Stimulated activated effector memory CD8-positive, alpha-beta T cell treated with anti-CD3 and anti-CD28 coated beads, Interleukin-12 subunit alpha, Interleukin-12 subunit beta, amount 100 ng/mL, for 72 hours (primary cell): ENCODE data around the gene ANO10.
A peak's percentile ranks its signal among the peaks of the same experiment; 100 is the strongest.
"Not testable (repeated sequence)": the region's sequence is repeated elsewhere in the genome, so short reads cannot be mapped to it uniquely, and the experiment has no call there.

Experiments
- ATAC-seq: fragments of 150-1000 bp; cut with Tn5 transposase; 2 replicates; pipeline ENCODE4 v1.10.0; 2021
- DNase-seq, 2 donors: peaks; one replicate each; pipeline ENCODE4 v3.0.0; 2021 to 2022; ENCODE audit warnings: low spot score in 2 of 2
- H3K27ac Mint-ChIP-seq: one replicate; pipeline ENCODE4 v1.8.0; 2022; ENCODE audit warnings: mild to moderate bottlenecking, mixed read lengths
- H3K36me3 Mint-ChIP-seq: one replicate; pipeline ENCODE4 v1.8.0; 2022; ENCODE audit warnings: mild to moderate bottlenecking, mixed read lengths
- H3K4me1 Mint-ChIP-seq: one replicate; pipeline ENCODE4 v1.8.0; 2022; ENCODE audit warnings: mixed read lengths
- H3K4me3 Mint-ChIP-seq: one replicate; pipeline ENCODE4 v1.8.0; 2022; ENCODE audit warnings: mild to moderate bottlenecking, mixed read lengths
- H3K9me3 Mint-ChIP-seq: one replicate; pipeline ENCODE4 v1.8.0; 2022; ENCODE audit warnings: mixed read lengths

The ANO10 gene

DNA sequence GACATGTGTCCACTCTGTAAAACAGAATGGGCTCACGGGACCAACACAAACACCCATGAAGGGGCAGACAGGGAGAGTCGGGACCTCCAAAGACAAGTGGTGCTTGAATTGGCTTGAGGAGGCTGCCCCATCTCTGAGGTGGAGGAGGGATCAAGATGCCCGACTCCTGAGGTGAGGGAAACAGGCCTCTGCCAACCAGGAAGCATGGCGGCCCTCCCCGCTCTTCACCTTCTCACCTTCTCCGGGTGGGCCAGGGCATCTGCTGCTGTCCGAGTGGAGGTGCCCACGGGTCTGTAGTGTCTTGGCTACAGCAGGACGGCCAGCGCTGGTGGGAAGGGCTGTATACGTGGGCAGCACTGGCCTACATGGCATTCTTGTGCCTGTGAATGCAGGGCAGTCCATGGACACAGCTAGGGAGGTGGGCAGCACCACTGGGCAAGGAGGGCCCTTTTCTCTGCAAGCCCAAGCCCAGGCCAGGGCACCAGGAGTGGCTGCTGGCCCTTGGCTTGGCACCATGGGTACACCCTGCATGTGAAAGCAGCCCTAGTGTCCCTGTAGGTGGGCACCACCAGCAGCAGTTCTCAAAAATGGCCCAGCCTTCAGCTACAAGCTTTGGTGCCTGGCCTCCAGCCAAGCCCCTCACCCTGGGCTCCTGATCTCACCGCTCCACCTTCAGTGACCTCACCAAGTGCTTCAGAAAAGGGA, 256.1 kb downstream of the ANO10 start:
- Mint-ChIP-seq H3K9me3 (no peaks in the 10 kb centered on the region), H3K27ac (peak overlapping the region; percentile 17), H3K36me3 (no peaks in the 10 kb centered on the region), H3K4me3 (no peak overlapping the region), H3K4me1 (peaks cover 24% of the 10 kb centered on the region)
- ATAC-seq (no peak), DNase-seq (peak in 1 of 2 donors; percentile 44)

DNA sequence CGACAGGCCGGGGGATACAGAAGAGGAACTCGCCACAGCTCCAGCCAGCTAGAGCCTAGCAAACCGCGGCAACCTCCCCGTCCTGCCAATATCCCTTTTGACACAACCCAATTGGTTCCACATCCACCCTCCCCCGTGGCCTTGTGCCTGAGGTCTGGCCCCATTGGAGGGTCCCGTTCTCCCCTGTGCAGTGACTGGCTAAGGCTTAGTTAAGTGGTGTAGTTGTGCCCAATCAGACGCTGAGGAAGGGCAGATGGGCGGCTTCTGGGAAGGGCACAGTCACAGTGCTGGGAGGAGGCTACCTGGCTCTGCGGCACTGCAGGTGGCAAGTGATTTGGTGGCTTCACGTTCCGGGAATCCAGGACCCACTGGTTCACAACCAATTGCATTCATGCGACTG, 256.9 kb downstream of the ANO10 start:
- Mint-ChIP-seq H3K9me3 (no peaks in the 10 kb centered on the region), H3K36me3 (no peaks in the 10 kb centered on the region), H3K27ac (no peak overlapping the region), H3K4me1 (peaks cover 21% of the 10 kb centered on the region), H3K4me3 (no peak overlapping the region)
- no peak for DNase-seq
- no peak for ATAC-seq

DNA sequence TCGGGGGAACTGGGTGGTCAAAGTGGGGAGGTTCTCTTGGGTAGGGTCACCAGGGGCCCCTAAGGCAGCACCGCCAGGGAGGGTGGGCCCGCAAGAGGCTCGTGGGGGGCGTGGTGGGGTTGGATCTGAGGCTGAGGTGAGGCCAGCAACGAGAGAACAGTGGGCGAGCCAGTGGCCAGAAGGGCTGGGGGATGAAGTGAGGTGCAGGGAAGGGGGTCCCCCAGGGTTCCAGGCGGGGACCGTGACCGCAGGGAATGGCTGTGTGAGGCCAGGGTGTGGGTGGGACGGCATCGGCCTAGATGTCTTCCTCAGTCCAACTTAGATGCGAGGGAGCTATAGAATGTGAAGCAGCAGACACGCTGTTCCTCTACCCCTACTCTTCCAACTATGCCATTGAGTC, 257.3 kb downstream of the ANO10 start:
- Mint-ChIP-seq H3K4me3 (no peak overlapping the region), H3K27ac (no peak overlapping the region), H3K4me1 (peaks cover 17% of the 10 kb centered on the region), H3K9me3 (no peaks in the 10 kb centered on the region), H3K36me3 (no peaks in the 10 kb centered on the region)
- ATAC-seq: no peak
- no peak for DNase-seq

DNA sequence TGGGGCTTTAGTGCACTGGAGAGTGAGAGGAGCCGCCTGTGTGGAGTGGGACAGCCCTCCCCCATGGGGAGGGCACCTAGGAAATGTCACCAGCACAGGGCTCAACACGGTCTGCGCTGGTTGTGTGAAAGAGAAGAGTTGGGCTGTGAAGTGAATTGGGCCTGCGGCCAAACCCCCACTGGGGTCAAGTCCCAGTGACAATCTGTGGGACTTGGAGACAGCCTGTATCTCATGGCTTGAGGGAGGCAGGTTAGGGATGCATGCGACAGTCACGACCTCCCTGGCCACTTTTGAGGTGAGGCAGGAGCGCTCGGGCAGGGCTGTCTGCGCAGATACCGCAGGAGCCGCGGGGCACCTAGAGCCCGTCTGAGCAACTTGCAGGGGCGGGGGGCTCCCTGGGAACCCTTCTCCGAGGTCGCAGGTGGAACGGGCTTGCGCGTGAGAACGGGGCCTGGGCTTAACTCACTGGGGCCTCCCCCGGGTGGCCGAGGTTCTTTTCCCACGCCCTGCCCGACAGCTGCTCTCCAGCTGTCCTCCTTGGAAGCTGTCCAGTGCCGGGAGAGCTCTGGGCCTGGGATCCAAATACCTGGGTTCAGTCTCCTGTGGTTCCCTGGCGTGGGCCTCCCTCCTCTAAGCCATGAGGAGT, 258.1 kb downstream of the ANO10 start:
- H3K9me3 Mint-ChIP-seq: no peaks in the 10 kb centered on the region
- peak overlapping the region; percentile 89 for H3K27ac Mint-ChIP-seq
- peaks cover 10% of the 10 kb centered on the region for H3K4me1 Mint-ChIP-seq
- H3K36me3 Mint-ChIP-seq: no peaks in the 10 kb centered on the region
- DNase-seq: no peak
- no peak for ATAC-seq
- H3K4me3 Mint-ChIP-seq: no peak overlapping the region

DNA sequence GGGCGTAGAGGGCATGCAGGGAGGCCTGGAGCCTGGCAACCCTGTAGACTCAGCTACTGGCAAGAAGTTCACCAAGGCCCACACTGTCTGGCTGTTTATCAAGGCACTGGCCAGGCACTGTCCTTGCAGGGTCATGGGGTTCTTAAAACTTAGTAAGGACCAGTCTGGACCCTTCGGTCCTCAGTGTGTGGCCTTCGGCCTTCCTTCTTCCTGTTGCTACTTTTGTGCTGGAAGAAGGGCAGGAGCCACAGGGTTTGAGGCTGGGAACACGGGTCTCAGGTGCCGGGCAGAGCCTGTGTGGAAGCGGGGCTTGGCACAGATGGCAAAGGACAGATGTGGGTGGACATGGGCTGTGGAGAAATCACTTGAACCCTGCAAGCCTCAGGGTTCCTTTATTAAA, 258.9 kb downstream of the ANO10 start:
- ATAC-seq: no peak
- DNase-seq: no peak
- no peaks in the 10 kb centered on the region for H3K36me3 Mint-ChIP-seq
- H3K27ac Mint-ChIP-seq: peak overlapping the region; percentile 89
- no peaks in the 10 kb centered on the region for H3K9me3 Mint-ChIP-seq
- H3K4me3 Mint-ChIP-seq: no peak overlapping the region
- peaks cover 10% of the 10 kb centered on the region for H3K4me1 Mint-ChIP-seq

DNA sequence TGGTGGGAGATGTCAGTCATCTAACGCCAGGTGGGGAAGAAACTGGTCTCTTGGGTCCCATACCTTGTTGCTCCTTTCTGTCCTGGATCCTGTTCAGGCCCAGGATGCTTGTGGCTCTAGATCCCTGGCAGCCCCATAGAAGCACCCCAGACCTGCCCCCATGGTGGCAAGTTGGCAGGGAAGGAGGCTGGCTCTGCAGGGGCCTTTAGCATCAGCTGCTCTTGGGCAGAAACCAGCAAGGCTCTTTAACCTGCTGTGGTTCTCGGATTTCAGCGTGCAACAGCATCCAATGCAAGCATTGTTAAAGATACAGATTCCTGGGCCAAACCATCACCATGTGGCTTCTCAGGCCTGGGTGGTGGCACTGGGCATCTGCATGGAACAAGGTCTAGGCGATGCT, 259.6 kb downstream of the ANO10 start:
- no peaks in the 10 kb centered on the region for H3K36me3 Mint-ChIP-seq
- H3K4me1 Mint-ChIP-seq: peaks cover 10% of the 10 kb centered on the region
- no peak overlapping the region for H3K4me3 Mint-ChIP-seq
- H3K9me3 Mint-ChIP-seq: peaks cover 5% of the 10 kb centered on the region
- ATAC-seq (no peak), DNase-seq (no peak)
- no peak overlapping the region for H3K27ac Mint-ChIP-seq

DNA sequence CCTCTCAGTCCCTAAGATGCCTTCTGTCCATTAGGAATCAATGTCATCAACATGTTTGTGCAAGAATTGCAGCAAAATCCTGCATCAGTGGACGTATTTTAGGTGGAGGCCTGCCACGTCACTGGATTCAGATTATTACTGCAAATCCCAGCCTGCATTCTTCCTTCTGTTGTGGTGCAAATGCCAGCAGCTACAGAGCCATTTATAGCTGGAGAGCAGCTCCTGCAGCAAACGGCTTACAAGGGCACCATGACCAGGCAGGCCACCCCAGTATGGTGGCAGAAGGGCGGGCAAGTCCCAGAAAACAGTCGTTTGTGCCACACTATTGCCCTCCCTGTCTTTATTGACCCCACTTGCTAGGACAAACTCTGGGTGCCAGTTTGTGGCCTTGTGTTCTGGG, 260.7 kb downstream of the ANO10 start:
- ATAC-seq (no peak), DNase-seq (no peak)
- Mint-ChIP-seq H3K4me3 (no peak overlapping the region), H3K9me3 (peaks cover 11% of the 10 kb centered on the region), H3K4me1 (peaks cover 4% of the 10 kb centered on the region), H3K27ac (no peak overlapping the region), H3K36me3 (no peaks in the 10 kb centered on the region)

DNA sequence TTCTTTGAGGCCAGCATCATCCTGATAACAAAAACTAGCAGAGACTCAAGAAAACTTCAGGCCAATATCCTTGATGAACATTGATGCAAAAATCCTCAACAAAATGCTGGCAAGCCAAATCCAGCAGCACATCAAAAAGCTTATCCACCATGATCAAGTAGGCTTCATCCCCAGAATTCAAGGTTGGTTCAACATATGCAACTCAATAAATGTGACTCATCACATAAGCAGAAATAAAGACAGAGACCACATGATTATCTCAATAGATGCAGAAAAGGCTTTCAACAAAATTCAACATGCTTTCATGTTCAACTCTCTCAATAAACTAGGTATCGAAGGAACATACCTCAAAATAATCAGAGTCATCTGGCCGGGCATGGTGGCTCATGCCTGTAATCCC, 265.8 kb downstream of the ANO10 start:
- ATAC-seq, H3K27ac Mint-ChIP-seq, H3K4me3 Mint-ChIP-seq, DNase-seq, H3K36me3 Mint-ChIP-seq: not testable (repeated sequence)
- Mint-ChIP-seq H3K4me1 (peaks cover 15% of the 10 kb centered on the region), H3K9me3 (peaks cover 40% of the 10 kb centered on the region)

DNA sequence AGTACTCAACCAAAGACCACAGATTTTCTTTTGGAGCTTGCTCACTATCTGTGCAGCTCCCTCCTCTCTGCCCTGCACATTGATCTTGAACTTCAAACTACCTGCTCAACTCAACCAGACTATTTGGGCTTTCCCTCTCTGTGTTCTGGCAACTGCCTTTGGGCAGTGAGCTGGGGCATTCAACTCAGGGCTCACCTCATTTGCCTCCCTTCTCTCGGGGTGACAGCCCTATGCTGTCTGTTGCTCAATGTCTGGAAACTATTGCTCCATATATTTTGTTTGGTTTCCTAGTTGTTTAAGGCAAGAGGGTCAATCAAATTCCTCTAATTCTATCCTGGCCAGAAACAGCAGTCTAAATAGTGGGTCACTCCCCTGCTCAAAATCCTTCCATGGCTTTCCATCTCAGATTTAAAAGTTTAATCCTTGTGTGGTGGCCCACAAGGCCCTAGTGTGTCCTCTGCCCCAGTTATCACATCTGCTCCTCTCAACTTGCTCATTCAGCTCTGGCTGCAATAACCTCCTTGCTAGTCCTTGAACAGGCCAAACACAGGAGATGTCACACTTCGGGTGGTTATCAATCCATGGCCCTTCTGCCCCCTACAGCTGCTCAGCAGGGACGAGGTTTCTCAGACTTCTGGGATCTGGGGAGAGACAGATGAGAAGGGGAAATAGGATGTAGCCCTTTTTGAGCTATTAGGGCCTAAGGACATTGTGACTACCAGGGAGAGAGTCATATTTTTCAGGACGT, 267.7 kb downstream of the ANO10 start:
- H3K4me1 Mint-ChIP-seq: peaks cover 15% of the 10 kb centered on the region
- peaks cover 14% of the 10 kb centered on the region for H3K36me3 Mint-ChIP-seq
- ATAC-seq: no peak
- H3K4me3 Mint-ChIP-seq: no peak overlapping the region
- DNase-seq: no peak
- H3K27ac Mint-ChIP-seq: no peak overlapping the region
- H3K9me3 Mint-ChIP-seq: peaks cover 40% of the 10 kb centered on the region

DNA sequence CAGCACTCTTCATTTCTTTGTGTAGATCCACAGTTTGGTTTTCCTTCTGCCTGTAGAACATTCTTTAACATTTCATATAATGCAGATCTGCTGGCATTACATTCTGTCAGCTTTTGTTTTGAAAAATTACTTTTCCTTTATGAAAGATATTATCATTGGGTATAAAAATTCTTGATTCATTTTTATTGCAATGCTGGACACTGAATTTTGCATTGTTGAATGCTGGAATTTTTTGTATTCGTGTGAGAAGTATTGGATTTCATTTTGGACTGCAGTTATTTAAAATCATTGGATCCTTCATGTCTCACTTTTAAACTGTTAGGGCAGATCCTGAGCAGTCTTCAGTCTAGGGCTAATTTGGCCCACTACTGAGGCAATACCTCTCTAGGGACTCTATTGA, 268.4 kb downstream of the ANO10 start:
- peaks cover 40% of the 10 kb centered on the region for H3K9me3 Mint-ChIP-seq
- no peak for DNase-seq
- no peak overlapping the region for H3K27ac Mint-ChIP-seq
- H3K4me1 Mint-ChIP-seq: peaks cover 22% of the 10 kb centered on the region
- H3K4me3 Mint-ChIP-seq: no peak overlapping the region
- ATAC-seq: no peak
- H3K36me3 Mint-ChIP-seq: peaks cover 21% of the 10 kb centered on the region

DNA sequence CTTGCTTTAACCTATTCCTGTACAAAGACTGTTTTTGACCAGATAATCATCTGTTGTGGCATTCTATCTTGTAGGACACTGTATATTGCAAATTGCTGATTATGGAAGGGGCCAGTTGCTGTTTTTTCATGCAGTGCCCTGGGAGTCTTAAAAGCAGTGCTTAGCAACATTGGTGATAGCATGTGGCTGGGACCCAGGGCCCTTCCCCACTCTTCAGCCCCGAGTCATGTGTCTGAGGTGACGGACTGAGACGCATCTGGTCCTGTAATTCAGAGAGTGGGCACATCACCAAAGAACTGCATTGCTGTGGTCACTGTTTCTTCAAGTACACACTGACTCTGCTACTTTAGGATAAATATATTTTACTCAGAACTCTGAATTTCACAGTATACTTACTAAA, 272.1 kb downstream of the ANO10 start:
- Mint-ChIP-seq H3K4me3 (no peak overlapping the region), H3K9me3 (peaks cover 23% of the 10 kb centered on the region), H3K36me3 (peaks cover 51% of the 10 kb centered on the region), H3K27ac (no peak overlapping the region), H3K4me1 (peaks cover 58% of the 10 kb centered on the region)
- DNase-seq: no peak
- ATAC-seq: no peak

DNA sequence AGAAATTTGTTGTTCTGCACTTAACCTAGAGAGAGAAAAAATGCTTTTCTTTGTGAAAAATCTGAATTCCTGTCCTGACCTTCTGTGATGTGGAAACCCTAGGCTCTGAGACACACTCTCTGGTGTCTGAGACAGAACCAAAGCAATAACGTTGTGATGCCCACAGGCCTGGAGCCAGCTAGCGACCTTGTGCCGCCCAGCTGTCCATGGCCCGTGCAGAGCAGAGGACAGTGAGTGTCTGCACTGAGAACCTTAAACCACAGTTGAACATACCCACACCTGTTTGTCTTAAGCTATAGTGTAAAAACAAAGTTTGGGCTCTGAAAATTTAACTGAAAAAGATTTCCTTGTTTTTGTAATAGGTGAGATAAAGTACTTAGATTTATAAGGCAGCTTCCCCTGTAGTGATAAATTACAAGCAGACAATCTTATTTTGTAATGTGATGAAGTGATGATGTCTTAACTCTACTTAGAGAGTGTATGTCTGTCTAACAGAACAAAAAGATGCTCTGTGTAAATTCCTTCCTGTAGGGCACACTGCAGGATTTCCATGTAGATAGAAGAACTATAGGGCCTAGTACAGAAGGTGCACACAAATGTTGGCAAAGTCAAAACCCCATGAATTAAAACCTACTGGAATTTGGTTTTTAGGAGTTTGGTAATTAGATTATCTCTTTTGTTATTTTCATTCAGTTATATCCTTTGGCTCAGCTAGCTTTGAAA, 272.8 kb downstream of the ANO10 start:
- Mint-ChIP-seq H3K27ac (no peak overlapping the region), H3K36me3 (peaks cover 55% of the 10 kb centered on the region), H3K4me3 (no peak overlapping the region), H3K4me1 (peaks cover 59% of the 10 kb centered on the region), H3K9me3 (peaks cover 17% of the 10 kb centered on the region)
- DNase-seq (no peak), ATAC-seq (no peak)

DNA sequence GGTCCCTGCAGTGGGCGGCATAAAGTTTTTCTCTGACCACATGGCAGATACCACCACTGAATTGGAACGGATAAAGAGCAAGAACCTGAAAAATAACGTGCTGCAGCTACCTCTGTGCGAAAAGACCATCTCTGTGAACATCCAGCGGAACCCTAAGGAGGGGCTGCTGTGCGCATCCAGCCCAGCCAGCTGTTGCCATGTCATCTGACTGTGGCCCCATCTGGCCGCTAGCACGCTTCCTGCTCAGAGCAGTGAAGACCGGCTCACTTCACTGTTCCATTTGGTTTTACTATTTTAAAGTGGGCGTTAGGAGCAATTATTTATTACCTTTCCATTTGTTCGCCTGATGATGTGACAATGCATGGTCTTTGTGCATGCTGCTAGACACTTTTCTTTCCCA, 273.5 kb downstream of the ANO10 start:
- Mint-ChIP-seq H3K9me3 (peaks cover 14% of the 10 kb centered on the region), H3K4me3 (no peak overlapping the region), H3K27ac (peak overlapping the region; percentile 94), H3K36me3 (peaks cover 58% of the 10 kb centered on the region), H3K4me1 (peaks cover 63% of the 10 kb centered on the region)
- ATAC-seq (no peak), DNase-seq (no peak)

DNA sequence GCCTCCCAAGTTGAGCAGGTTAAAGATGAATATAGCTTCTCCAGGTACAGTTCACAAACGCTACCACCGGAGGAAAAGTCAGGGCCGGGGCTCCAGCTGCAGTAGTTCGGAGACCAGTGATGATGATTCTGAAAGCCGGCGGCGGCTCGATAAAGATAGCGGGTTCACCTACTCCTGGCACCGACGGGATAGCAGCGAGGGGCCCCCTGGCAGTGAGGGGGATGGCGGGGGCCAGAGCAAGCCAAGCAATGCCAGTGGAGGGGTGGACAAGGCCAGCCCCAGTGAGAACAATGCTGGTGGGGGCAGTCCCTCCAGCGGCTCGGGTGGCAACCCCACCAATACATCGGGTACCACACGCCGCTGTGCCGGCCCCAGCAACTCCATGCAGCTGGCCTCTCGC, 274.0 kb downstream of the ANO10 start:
- ATAC-seq: no peak
- Mint-ChIP-seq H3K4me3 (peak overlapping the region; percentile 64), H3K9me3 (peaks cover 10% of the 10 kb centered on the region), H3K27ac (peak overlapping the region; percentile 94), H3K36me3 (peaks cover 64% of the 10 kb centered on the region), H3K4me1 (peaks cover 66% of the 10 kb centered on the region)
- DNase-seq: no peak

DNA sequence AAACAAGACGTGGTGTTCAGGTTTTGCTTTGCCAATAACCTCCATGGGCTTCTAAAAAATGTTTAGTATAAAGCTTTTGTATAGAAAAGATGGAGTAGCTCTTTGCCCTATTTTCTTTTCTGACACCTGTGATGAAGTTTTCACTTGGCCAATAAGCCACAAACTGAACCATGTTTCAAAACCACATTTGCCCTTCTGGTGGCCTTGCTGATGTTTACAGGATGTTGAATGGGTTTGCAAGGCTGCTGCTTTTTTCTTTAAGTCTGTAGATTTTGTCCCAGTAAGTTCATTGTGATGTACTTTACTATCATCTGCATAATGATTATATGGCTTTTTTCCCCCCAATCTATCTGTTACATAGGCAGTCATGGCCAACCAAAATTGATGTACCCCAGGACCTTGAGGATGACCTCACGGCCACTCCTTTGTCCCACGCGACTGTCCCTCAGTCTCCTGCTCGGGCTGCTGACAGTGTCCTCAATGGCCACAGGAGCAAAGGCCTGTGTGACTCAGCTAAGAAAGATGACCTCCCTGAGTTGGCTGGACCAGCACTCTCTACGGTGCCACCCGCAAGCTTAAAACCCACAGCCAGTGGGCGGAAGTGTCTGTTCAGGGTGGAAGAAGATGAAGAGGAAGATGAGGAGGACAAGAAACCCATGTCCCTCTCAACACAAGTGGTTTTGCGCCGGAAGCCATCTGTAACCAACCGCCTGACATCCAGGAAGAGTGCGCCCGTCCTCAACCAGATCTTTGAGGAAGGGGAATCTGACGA, 274.6 kb downstream of the ANO10 start:
- ATAC-seq (peak; percentile 69), DNase-seq (peak; percentile 15 to 70)
- Mint-ChIP-seq H3K9me3 (peaks cover 7% of the 10 kb centered on the region), H3K27ac (peak overlapping the region; percentile 94), H3K36me3 (peaks cover 69% of the 10 kb centered on the region), H3K4me1 (peaks cover 71% of the 10 kb centered on the region), H3K4me3 (peak overlapping the region; percentile 64)
